Fibroblast of peridontal ligament (primary cell): ENCODE measurements around the gene ZFAND3.

Experiments used
- DNase-seq: peaks from one replicate; pipeline ENCODE4 v3.0.0-alpha.2; 2010; ENCODE audit errors: extremely low read depth

Gene ZFAND3

DNA sequence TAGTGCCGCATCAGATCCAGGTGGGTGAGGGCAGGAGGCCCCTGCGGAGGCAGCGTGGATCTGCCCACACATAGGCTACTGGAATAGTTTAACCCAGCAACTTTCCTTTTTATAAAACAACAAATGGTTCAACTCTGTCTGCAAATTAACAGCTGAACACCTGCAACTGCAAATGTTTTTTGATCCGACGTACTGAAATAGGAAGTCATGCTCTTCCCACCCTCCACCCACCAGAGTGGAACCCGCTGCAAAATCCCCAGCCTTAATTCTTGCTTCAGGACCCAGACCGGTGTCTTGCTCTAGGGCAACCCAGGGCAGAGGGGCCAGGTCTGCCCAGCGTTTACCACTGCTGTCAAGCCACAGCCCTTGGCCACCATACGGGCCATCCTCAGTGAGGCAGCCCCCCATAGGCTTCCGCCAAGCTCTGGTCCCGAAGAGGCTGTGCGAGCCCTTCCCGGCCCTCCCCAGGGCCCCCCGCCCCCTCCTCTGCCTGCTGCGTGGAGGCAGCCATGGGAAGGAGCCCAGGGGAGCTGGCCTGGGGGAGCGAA lies 334.3 kb downstream of the ZFAND3 start:
- no peak for DNase-seq

- no peak for DNase-seq
These were observed 335.2 kb downstream of the ZFAND3 start for GRCh38 chr6:38154731-38155130.

- DNase-seq, result no peak
These were observed 335.6 kb downstream of the ZFAND3 start for GRCh38 chr6:38155144-38155543.

DNA sequence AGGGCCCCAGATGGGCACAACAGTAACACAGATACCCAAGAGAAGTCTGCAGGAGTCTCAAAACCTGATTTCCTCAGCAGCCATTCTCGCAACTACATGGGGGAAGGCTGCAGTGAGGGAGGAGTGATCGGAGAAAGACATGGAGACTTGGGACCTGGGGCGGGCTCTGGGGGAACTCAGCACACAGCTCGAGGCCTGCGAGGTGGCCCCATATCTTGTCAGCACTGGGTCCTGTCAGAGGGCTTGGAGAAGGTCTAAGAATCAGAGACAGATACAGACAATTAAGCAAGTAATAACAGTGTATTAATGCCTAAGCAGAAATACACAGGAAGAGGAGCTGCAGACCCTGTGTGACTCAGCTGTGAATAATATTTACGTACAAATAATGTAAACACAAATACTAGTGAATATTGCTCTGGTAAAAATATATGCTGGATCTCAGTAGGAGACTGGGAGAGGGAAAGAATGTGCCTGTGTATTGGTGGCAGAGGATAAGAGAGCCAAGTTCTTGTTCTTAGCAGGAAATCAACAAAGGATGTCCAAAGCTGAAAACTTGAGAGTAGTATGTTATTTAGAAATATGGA lies 336.2 kb downstream of the ZFAND3 start:
- no peak for DNase-seq

- no peak for DNase-seq
These were observed 337.5 kb downstream of the ZFAND3 start for GRCh38 chr6:38156818-38157565.

GRCh38 chr6:38157905-38158304 lies 338.4 kb downstream of the ZFAND3 start:
- no peak for DNase-seq

DNA sequence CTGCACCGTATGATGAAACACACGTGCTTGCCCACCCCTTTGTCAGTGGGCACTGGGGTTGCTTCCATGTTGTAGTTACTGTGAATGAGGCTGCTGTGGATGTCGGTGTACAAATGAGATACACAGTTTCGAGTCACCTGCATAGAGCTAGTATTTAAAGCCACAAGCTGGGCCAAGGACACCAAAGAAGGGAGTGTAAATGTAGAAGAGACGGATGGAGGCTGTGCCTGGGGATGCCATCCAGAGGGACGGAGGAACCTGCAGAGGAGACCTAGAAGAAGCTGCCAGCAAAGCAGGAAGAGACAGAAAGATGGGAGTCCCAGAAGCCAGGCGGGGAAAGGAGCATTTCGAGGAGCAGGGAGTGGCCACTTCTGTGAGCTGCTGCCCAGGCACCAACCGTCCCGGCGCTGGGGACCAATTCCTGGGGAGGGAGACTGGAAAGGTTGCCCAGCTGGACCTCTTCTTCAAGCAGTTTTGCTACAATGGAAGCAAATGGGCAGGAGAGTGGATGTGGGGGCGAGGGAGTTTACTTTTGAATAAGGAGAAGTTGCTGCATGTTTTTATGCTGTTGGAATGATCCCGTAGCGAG lies 339.3 kb downstream of the ZFAND3 start:
- no peak for DNase-seq

GRCh38 chr6:38159596-38159995 lies 340.1 kb downstream of the ZFAND3 start:
- no peak for DNase-seq

GRCh38 chr6:38160831-38161230 lies 341.3 kb downstream of the ZFAND3 start:
- no peak for DNase-seq

DNA sequence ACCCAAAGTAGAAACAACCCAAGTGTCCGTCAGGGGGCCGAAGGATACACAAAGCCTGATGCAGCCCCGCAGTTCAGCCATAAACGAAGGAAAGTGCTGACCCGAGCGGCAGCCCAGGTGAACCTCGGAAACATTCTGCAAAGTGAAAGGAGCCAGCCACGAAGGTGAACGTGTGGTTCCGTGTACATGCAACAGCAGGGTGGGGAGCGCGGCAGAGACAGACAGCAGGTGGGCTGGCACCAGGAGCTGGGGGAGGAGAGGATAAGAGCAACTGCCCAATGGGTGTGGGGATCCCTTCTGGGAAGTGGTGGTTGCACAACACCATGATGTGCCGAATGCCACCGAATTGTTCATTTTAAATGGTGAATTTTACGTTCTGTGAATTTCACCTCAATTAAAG lies 341.8 kb downstream of the ZFAND3 start:
- DNase-seq, result no peak

- DNase-seq, result no peak
These were observed 342.4 kb downstream of the ZFAND3 start for GRCh38 chr6:38161754-38162492.

GRCh38 chr6:38162493-38163185 lies 343.1 kb downstream of the ZFAND3 start:
- DNase-seq, result no peak

GRCh38 chr6:38163186-38164130 lies 343.9 kb downstream of the ZFAND3 start:
- no peak for DNase-seq

GRCh38 chr6:38164131-38164481 lies 344.6 kb downstream of the ZFAND3 start:
- DNase-seq, result no peak

DNA sequence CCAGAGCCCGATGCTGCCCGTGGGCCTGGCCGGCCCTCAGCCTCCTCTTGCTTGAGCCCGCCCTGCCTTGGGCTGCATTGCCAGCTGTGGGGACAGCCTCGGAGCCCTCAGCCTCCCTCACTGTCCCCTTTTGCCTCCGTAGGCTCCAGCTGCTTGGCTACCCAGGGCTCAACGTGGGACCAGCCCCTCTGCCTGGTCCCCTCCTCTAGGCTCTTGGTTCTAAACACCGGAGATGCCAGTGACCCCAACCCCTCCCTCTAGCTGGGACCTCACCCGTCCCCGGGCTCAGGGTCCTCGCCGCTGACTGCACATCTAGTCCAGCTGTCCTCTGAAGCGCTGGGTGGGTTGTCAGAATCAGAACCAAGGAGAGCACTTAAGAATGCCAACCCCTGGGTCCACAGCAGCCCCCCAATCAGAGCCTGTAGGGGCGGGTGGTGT lies 345.2 kb downstream of the ZFAND3 start:
- no peak for DNase-seq

DNA sequence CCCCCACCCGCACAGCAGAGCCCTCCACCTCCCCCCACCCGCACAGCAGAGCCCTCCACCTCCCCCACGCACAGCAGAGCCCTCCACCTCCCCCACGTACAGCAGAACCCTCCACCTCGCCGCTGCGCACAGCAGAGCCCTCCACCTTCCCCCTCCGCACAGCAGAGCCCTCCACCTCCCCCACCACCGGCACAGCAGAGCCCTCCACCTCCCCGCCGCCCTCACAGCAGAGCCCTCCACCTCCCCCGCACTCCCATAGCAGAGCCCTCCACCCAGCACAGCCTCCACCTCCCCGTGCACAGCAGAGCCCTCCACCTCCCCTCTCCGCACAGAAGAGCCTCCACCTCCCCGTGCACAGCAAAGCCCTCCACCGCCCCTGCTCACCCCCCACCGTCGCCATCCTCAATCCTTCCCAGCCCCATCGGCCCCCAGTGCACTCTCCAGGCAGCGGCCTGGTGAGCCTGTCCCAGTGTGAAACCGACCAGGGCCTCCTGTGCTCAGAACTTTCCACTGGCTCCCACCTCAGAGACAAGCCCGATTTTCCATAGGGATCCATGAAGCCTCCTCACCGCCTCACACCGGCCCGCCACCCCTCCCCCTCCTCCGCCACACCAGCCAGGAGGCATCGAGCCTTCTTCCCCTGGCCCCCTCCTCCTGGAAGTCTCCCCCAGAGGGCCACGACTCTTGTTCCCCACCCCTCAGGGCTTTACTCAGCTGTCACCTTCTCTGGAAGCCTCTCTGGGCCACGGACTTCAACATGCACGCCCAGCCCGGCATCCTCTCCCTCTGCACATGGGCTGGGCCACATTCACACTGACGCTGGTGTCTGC lies 347.1 kb downstream of the ZFAND3 start:
- DNase-seq, result no peak

DNA sequence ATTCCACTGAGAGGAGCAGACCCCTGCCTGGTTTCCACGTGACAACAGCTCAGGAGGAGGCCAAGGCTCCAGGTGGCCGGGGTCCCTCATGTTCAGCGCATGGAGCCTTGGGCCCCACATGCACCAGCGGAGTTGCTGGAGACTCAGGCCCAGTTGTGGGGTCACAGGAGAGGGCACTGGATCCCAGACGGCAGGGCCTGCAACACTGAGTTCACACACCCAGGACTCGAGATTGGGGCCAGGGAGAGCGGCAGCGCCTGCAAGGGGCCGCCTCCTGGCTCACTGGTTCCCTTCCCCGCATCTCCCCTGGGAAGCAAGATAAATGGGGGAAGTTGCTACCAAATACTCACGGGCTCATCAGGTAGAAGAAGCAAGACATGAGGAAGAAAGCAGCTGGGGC lies 348.1 kb downstream of the ZFAND3 start:
- no peak for DNase-seq

- DNase-seq, result no peak
These were observed 348.6 kb downstream of the ZFAND3 start for GRCh38 chr6:38168126-38168525.

GRCh38 chr6:38168699-38169098 lies 349.2 kb downstream of the ZFAND3 start:
- no peak for DNase-seq
